ENCODE results near the gene PCMT1.

DNA sequence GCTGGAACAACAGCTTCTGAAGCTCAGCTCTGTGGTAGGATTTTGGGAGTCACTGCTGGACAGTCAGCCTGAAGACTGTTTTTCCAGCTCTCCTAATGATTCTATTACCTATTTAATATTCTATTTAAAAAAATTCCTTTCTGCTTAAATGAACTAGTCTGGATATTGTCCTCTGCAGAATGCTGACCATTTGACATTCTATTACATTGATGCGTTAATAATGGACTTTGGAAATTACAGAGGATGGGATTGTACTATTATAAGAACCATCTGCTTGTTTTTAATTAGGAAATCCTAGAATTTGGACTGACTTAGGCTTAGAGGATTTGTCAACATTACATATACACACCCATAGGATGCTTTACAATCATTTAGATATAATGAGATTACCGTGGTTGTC lies 94.9 kb downstream of the PCMT1 start:
- TF ChIP-seq, protein P1, sequence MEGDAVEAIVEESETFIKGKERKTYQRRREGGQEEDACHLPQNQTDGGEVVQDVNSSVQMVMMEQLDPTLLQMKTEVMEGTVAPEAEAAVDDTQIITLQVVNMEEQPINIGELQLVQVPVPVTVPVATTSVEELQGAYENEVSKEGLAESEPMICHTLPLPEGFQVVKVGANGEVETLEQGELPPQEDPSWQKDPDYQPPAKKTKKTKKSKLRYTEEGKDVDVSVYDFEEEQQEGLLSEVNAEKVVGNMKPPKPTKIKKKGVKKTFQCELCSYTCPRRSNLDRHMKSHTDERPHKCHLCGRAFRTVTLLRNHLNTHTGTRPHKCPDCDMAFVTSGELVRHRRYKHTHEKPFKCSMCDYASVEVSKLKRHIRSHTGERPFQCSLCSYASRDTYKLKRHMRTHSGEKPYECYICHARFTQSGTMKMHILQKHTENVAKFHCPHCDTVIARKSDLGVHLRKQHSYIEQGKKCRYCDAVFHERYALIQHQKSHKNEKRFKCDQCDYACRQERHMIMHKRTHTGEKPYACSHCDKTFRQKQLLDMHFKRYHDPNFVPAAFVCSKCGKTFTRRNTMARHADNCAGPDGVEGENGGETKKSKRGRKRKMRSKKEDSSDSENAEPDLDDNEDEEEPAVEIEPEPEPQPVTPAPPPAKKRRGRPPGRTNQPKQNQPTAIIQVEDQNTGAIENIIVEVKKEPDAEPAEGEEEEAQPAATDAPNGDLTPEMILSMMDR (IDR thresholded peaks at IDR 0.05) = no peak
- no peak for TF ChIP-seq POLR2A (IDR thresholded peaks at IDR 0.05)
